T47D (cell line): Measurements from ENCODE around the gene FADS6.
"Not testable (repeated sequence)": the region's sequence is repeated elsewhere in the genome, so short reads cannot be mapped to it uniquely, and the experiment has no call there.

Experiments
- DNase-seq, 2 experiments: peaks; one replicate each; pipeline versions ENCODE4 v3.0.0 to v3.0.0-alpha.2; 2011 to 2012; ENCODE audit warnings: low read depth in 1 of 2, low spot score in 1 of 2
- JUND ChIP-seq: IDR thresholded peaks from 2 replicates; pipeline ENCODE4 v1.6.1; 2012; ENCODE audit warnings: low read depth
- in situ Hi-C: cut with HindIII; loops from 2 replicates; pipeline ENCODE4 v1.10.0; 2016; ENCODE audit warnings: low sequenced_read_pairs, low pct_unique_long_range_greater_than_20kb

FADS6 gene

DNA sequence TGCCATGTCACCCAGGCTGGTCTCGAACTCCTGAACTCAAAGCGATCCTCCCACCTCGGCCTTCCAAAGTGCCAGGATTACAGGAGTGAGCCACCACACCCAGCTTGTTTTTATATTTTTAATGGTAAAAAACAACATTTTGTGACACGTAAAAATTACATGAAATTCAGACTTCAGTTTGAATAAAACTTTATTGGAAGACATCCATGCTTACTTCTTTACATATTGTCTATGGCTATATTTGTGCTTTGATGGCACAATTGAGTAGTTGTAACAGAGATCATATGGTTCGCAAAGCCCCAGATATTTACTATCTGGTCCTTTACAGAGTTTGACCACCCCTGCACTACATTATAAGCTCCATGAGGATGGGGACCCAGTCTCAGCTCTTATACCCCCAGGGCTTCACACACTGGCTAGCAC is 18.8 kb downstream of the FADS6 start:
- TF ChIP-seq JUND = no peak
- in situ Hi-C loops = no loop called here
- DNase-seq = no peak

- DNase-seq = peak in 1 of 2 experiments; percentile 43
- in situ Hi-C loops = no loop called here
- no peak for TF ChIP-seq JUND
These were observed 19.4 kb downstream of the FADS6 start for GRCh38 chr17:74873874-74874614.

GRCh38 chr17:74873037-74873873 is 20.2 kb downstream of the FADS6 start:
- DNase-seq = peak; percentile 100
- TF ChIP-seq JUND = no peak
- in situ Hi-C loops = no loop called here

GRCh38 chr17:74872313-74873036 is 21.0 kb downstream of the FADS6 start, which contains the start of gene FDXR:
FDXR (minus strand) TSS chr17:74872994; CDS start chr17:74872944, 50 bp downstream.
- no peak for DNase-seq
- no peak for TF ChIP-seq JUND
- in situ Hi-C loops = no loop called here

DNA sequence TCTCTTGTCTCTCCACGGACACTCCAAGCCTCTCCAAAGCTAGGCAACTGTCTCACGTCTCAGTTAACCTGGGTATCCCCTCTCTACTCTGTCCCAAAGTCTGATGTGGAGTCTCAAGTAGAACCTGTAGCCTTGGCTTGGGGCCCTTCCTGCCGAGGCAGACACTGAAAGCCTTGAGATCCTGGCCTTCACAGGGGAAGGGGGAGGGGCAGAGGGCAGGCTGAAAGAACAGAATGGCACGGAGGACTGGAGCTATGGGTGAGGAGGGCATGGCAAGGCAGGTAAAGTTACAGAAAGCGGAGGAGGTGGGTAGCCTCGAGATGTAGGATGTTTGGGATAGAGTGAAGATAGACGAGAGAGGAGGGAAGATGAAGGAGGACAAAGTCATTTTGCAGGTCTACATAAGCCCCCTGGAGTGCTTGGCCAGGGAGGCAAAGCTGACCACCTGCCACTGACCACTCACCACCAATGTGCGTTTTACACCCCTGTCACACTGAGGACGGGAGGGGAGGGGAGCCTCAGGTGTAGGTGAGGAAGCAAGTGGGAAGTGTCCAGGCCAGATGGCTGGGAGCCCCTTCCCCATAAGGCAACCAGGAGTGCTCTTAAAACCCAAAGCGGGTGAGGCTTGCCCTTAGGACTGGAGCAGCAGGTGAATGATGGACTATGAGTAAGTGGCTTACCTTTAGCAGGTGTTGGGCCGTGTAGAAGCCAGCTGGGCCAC is 21.9 kb downstream of the FADS6 start:
- no peak for DNase-seq
- no peak for TF ChIP-seq JUND
- in situ Hi-C loops = no loop called here

GRCh38 chr17:74870512-74870911 is 22.9 kb downstream of the FADS6 start:
- in situ Hi-C loops = no loop called here
- DNase-seq = no peak

GRCh38 chr17:74870028-74870427 is 23.4 kb downstream of the FADS6 start:
- in situ Hi-C loops = not testable (repeated sequence)

More at GRCh38 chr17:74870512-74870911, 22.9 kb downstream of the FADS6 start:
- no peak for TF ChIP-seq JUND

DNA sequence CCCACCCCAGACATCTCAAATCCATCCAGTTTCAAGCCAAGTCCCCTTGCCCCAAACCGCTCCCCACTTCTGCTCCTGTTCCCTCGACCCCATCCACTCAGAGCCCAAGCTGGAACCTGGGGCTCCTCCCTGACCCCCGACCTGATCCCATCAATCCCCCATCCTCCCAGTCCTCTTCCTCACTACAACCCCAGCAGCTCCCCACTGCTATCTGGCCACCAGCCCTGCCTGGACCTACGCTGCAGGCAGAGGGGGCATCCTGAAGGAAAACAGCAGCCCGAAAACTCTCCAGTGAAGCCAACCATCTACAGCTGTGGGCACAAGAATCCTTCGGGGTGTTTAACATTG is 24.6 kb downstream of the FADS6 start:
- no peak for DNase-seq
- no peak for TF ChIP-seq JUND
- in situ Hi-C loops = no loop called here

More at GRCh38 chr17:74870028-74870427, 23.4 kb downstream of the FADS6 start:
- DNase-seq = not testable (repeated sequence)

GRCh38 chr17:74868251-74868907 is 25.1 kb downstream of the FADS6 start:
- DNase-seq = no peak
- in situ Hi-C loops = no loop called here

GRCh38 chr17:74866198-74866835 is 27.1 kb downstream of the FADS6 start:
- in situ Hi-C loops = no loop called here
- DNase-seq = no peak
- TF ChIP-seq JUND = no peak

More at GRCh38 chr17:74868251-74868907, 25.1 kb downstream of the FADS6 start:
- TF ChIP-seq JUND = no peak

DNA sequence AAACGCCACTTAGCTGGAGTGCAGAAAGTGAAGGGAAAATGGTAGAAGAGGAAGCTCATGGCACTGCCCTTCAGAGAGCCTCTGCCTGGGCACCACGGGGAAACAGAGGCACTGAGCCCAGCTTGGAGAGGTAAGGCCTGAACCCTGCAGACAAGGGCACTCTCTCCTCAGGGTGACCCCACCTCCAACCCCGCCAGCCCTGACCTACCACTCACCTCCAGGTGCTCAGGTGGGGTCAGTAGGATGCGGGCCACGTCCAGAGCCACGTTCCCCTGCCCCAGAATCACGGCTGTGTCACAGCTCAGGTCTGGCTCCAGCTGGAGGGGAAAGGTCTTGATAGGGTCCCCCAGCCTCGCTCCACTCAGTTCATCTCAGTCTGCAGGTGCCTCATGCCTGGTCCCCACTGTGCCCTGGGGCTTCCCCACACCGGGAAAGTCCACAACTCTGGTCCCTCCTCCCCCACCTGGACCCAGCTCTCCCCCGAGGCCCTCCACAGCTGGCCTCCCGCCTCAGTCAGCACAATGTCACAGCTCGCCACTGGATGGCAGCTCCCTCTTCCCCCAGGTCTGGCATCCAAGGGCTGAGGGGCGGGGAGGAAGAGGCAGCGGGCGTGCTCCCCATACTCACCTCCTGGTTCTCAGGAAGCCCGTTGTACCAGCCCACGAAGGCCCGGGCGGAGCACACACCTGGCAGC is 27.8 kb downstream of the FADS6 start:
- in situ Hi-C loops = no loop called here
- no peak for DNase-seq

More for the DNA sequence above, 27.8 kb downstream of the FADS6 start:
- TF ChIP-seq JUND = no peak
